ENCODE measurements around the gene ZNF385C. TPM values are rescaled to one million over a fixed set of nuclear protein-coding genes. Genes with fewer than 3 reads are reported as not detected.
"Not testable (repeated sequence)": the region's sequence is repeated elsewhere in the genome, so short reads cannot be mapped to it uniquely, and the experiment has no call there.

The ZNF385C gene
- total RNA-seq, 2 donors from 2014 or later: 1.4 to 2.1 TPM

- peak; percentile 60 for DNase-seq
- no peak overlapping the region for H3K9ac ChIP-seq (ENCODE audit: extremely low read depth, low read length, poor library complexity, severe bottlenecking)
- H3K36me3 ChIP-seq (ENCODE audit: control insufficient read depth, insufficient read depth, low read length): peaks cover 31% of the 10 kb centered on the region
- H3K27me3 ChIP-seq (ENCODE audit: control insufficient read depth, insufficient read depth, low read length, poor library complexity, severe bottlenecking): no peaks in the 10 kb centered on the region
- H3K9me3 Mint-ChIP-seq: no peaks in the 10 kb centered on the region
- no peak overlapping the region for H3K27ac ChIP-seq (ENCODE audit: low read depth, low read length)
- H3K27ac Mint-ChIP-seq: peak overlapping the region; percentile 64
- H3K4me3 Mint-ChIP-seq: no peak overlapping the region
- H3K27me3 Mint-ChIP-seq (ENCODE audit: insufficient read depth): no peaks in the 10 kb centered on the region
- 83 to 94% methylated on average over 2 to 3 of the region's 3 CpGs for WGBS, 2 experiments (ENCODE audit: insufficient coverage in 1 of 2, insufficient read length in 1 of 2)
- H3K36me3 Mint-ChIP-seq (ENCODE audit: low read depth): peaks cover 34% of the 10 kb centered on the region
- H3K4me1 ChIP-seq (ENCODE audit: control insufficient read depth, insufficient read depth, low read length): peaks cover 3% of the 10 kb centered on the region
- TF ChIP-seq CTCF (conservative IDR thresholded peaks at IDR 0.05): no peak
- H3K4me3 ChIP-seq (ENCODE audit: low read length): no peak overlapping the region
- H3K9me3 ChIP-seq (ENCODE audit: control insufficient read depth, low read length): no peaks in the 10 kb centered on the region
- peaks cover 25% of the 10 kb centered on the region for H3K4me1 Mint-ChIP-seq
These were observed 87.3 kb downstream of the ZNF385C start for GRCh38 chr17:42010898-42011516.

GRCh38 chr17:42010266-42010680 lies 88.0 kb downstream of the ZNF385C start:
- H3K27me3 Mint-ChIP-seq (ENCODE audit: insufficient read depth); H3K9me3 Mint-ChIP-seq; DNase-seq; H3K4me1 ChIP-seq (ENCODE audit: control insufficient read depth, insufficient read depth, low read length); H3K27me3 ChIP-seq (ENCODE audit: control insufficient read depth, insufficient read depth, low read length, poor library complexity, severe bottlenecking); H3K9ac ChIP-seq (ENCODE audit: extremely low read depth, low read length, poor library complexity, severe bottlenecking); H3K27ac ChIP-seq (ENCODE audit: low read depth, low read length); H3K4me3 ChIP-seq (ENCODE audit: low read length); H3K9me3 ChIP-seq (ENCODE audit: control insufficient read depth, low read length); H3K4me3 Mint-ChIP-seq: not testable (repeated sequence)
- H3K36me3 Mint-ChIP-seq (ENCODE audit: low read depth): peaks cover 31% of the 10 kb centered on the region
- H3K27ac Mint-ChIP-seq: peak overlapping the region; percentile 58
- H3K36me3 ChIP-seq (ENCODE audit: control insufficient read depth, insufficient read depth, low read length): peaks cover 29% of the 10 kb centered on the region
- peaks cover 21% of the 10 kb centered on the region for H3K4me1 Mint-ChIP-seq
- WGBS, 2 experiments (ENCODE audit: insufficient coverage in 1 of 2, insufficient read length in 1 of 2): 95 to 100% methylated on average over 1 to 9 of the region's 9 CpGs

GRCh38 chr17:42009170-42009569 lies 89.1 kb downstream of the ZNF385C start:
- no peaks in the 10 kb centered on the region for H3K9me3 ChIP-seq (ENCODE audit: control insufficient read depth, low read length)
- H3K27me3 Mint-ChIP-seq (ENCODE audit: insufficient read depth): no peaks in the 10 kb centered on the region
- peak; percentile 70 for DNase-seq
- TF ChIP-seq CTCF (conservative IDR thresholded peaks at IDR 0.05): peak; percentile 30
- no peak overlapping the region for H3K4me3 ChIP-seq (ENCODE audit: low read length)
- H3K9ac ChIP-seq (ENCODE audit: extremely low read depth, low read length, poor library complexity, severe bottlenecking): no peak overlapping the region
- H3K4me1 ChIP-seq (ENCODE audit: control insufficient read depth, insufficient read depth, low read length): no peaks in the 10 kb centered on the region
- H3K36me3 ChIP-seq (ENCODE audit: control insufficient read depth, insufficient read depth, low read length): peaks cover 28% of the 10 kb centered on the region
- no peaks in the 10 kb centered on the region for H3K27me3 ChIP-seq (ENCODE audit: control insufficient read depth, insufficient read depth, low read length, poor library complexity, severe bottlenecking)
- H3K9me3 Mint-ChIP-seq: no peaks in the 10 kb centered on the region
- no peak overlapping the region for H3K4me3 Mint-ChIP-seq
- peaks cover 21% of the 10 kb centered on the region for H3K4me1 Mint-ChIP-seq
- H3K27ac ChIP-seq (ENCODE audit: low read depth, low read length): no peak overlapping the region
- H3K36me3 Mint-ChIP-seq (ENCODE audit: low read depth): peaks cover 27% of the 10 kb centered on the region
- no peak overlapping the region for H3K27ac Mint-ChIP-seq
- WGBS, 2 experiments (ENCODE audit: insufficient coverage in 1 of 2, insufficient read length in 1 of 2): 93 to 97% methylated on average over 2 to 4 of the region's 4 CpGs

- Mint-ChIP-seq H3K27me3 (ENCODE audit: insufficient read depth) (no peaks in the 10 kb centered on the region), H3K4me3 (no peak overlapping the region), H3K9me3 (no peaks in the 10 kb centered on the region), H3K27ac (peak overlapping the region; percentile 84), H3K4me1 (no peaks in the 10 kb centered on the region), H3K36me3 (ENCODE audit: low read depth) (peaks cover 36% of the 10 kb centered on the region)
- Histone ChIP-seq H3K9me3 (ENCODE audit: control insufficient read depth, low read length) (no peaks in the 10 kb centered on the region), H3K36me3 (ENCODE audit: control insufficient read depth, insufficient read depth, low read length) (peaks cover 53% of the 10 kb centered on the region), H3K4me1 (ENCODE audit: control insufficient read depth, insufficient read depth, low read length) (no peaks in the 10 kb centered on the region), H3K27me3 (ENCODE audit: control insufficient read depth, insufficient read depth, low read length, poor library complexity, severe bottlenecking) (no peaks in the 10 kb centered on the region), H3K27ac (ENCODE audit: low read depth, low read length) (no peak overlapping the region), H3K4me3 (ENCODE audit: low read length) (no peak overlapping the region), H3K9ac (ENCODE audit: extremely low read depth, low read length, poor library complexity, severe bottlenecking) (no peak overlapping the region)
- TF ChIP-seq CTCF (conservative IDR thresholded peaks at IDR 0.05): no peak
- WGBS, 2 experiments (ENCODE audit: insufficient coverage in 1 of 2, insufficient read length in 1 of 2): 67 to 100% methylated on average over 1 of the region's 1 CpG
- no peak for DNase-seq
These were observed 93.1 kb downstream of the ZNF385C start for GRCh38 chr17:42005166-42005565.

Measured in endodermal cell (in vitro differentiated cells).